Activated CD4-positive, alpha-beta memory T cell treated with anti-CD3 and anti-CD28 coated beads, Interleukin-2, amount 10 ng/mL, durations not matched to agents 7 days and 5 days (primary cell): ENCODE data around the gene FAM236D. TPM values are rescaled to one million over a fixed set of nuclear protein-coding genes. Genes with fewer than 3 reads are reported as not detected.
"Not testable (repeated sequence)": the region's sequence is repeated elsewhere in the genome, so short reads cannot be mapped to it uniquely, and the experiment has no call there.

Source experiments
- CTCF ChIA-PET: fragments of 350-600 bp; sonication (Branson Sonifier 250); formaldehyde crosslinking; loops from one replicate; lab custom pipeline; 2021; ENCODE audit warnings: antibody characterized with exemption, inconsistent platforms; lab: Charles Lee
- POLR2A ChIA-PET: fragments of 350-600 bp; sonication (Branson Sonifier 250); formaldehyde crosslinking; loops from one replicate; lab custom pipeline; 2021; ENCODE audit warnings: antibody characterized with exemption; lab: Charles Lee
- DNase-seq: peaks from one replicate; pipeline ENCODE4 v3.0.0-alpha.2; 2020
- H3K27ac Mint-ChIP-seq: one replicate; pipeline ENCODE4 v1.8.0; 2021; ENCODE audit warnings: mild to moderate bottlenecking, mixed read lengths
- H3K27me3 Mint-ChIP-seq: one replicate; pipeline ENCODE4 v1.8.0; 2021; ENCODE audit warnings: mixed read lengths
- H3K36me3 Mint-ChIP-seq: one replicate; pipeline ENCODE4 v1.8.0; 2021; ENCODE audit warnings: low read depth, mixed read lengths
- H3K4me1 Mint-ChIP-seq: one replicate; pipeline ENCODE4 v1.8.0; 2021; ENCODE audit warnings: mixed read lengths
- H3K4me3 Mint-ChIP-seq: one replicate; pipeline ENCODE4 v1.8.0; 2021; ENCODE audit warnings: mild to moderate bottlenecking, mixed read lengths
- H3K9me3 Mint-ChIP-seq: one replicate; pipeline ENCODE4 v1.8.0; 2021; ENCODE audit warnings: mixed read lengths
- total RNA-seq, 2 experiments: library from RNA; stranded (reverse); gene quantifications; one replicate each; pipeline ENCODE4 v1.2.3, GENCODE V29; 2021

The FAM236D gene
- not detected for total RNA-seq

DNA sequence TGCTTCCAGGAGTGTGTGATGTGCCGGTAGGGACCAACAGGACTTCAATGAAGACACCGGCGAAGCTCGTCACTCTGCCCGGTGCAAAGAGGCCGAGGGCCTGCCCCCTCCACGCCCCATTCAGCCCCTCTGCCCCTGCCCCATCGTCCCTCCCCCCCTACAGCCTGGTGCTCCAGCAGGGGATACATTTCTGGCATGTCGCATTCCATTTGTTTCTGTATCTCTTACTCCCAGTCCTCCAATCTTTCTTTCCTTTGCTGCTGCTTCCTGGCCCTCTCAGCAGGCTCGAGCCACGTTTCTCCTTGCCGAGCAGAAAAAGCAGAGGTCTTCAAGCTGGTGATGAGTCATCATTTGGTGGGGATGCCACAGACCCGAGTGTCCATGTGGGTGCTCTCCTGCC lies at the start of gene FAM236D:
TSS of gene FAM236D (minus strand) at position 101 of the 400 bp plus-strand sequence. CDS start at position 1, 100 bp downstream.
- H3K4me3 Mint-ChIP-seq, H3K9me3 Mint-ChIP-seq: not testable (repeated sequence)

DNA sequence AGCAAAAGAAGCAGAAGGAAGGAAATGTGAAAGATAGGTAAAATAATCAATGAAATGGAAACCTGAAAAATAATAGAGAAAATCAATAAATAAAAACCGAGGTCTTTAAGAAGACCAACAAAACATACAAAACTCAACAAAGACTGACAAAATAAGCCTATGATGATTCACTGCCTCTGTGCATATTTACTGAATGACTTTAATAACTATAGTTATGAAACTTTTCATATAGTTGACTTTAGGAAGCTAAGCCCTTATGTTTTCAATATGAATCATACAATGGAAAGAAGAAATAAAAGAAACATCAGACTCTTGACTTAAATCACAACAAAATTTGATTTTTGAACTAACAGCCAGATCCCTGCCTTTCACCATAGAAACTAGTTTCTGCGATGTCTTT lies 29.5 kb upstream of the FAM236D start:
- DNase-seq, H3K4me3 Mint-ChIP-seq, CTCF ChIA-PET, POLR2A ChIA-PET, H3K4me1 Mint-ChIP-seq, H3K9me3 Mint-ChIP-seq, H3K36me3 Mint-ChIP-seq, H3K27me3 Mint-ChIP-seq, H3K27ac Mint-ChIP-seq: not testable (repeated sequence)

More for the DNA sequence above, at the start of gene FAM236D:
- H3K36me3 Mint-ChIP-seq, H3K27ac Mint-ChIP-seq, H3K27me3 Mint-ChIP-seq, DNase-seq, POLR2A ChIA-PET, CTCF ChIA-PET, H3K4me1 Mint-ChIP-seq: not testable (repeated sequence)

DNA sequence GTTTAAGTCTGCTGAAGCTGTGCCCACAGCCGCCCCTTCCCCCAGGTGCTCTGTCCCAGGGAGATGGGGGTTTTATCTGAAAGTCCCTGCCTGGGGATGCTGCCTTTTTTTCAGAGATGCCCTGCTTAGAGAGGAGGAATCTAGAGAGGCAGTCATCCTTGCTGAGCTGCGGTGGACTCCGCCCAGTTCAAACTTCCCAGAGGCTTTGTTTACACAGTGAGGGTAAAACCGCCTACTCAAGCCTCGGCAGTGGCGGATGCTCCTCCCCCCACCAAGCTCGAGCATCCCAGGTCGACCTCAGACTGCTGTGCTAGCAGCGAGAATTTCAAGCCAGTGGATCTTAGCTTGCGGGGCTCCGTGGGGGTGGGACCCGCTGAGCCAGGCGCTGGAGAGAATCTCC lies 22.7 kb upstream of the FAM236D start:
- H3K4me3 Mint-ChIP-seq, CTCF ChIA-PET, H3K9me3 Mint-ChIP-seq, H3K36me3 Mint-ChIP-seq, POLR2A ChIA-PET, H3K27ac Mint-ChIP-seq, H3K27me3 Mint-ChIP-seq, DNase-seq, H3K4me1 Mint-ChIP-seq: not testable (repeated sequence)

DNA sequence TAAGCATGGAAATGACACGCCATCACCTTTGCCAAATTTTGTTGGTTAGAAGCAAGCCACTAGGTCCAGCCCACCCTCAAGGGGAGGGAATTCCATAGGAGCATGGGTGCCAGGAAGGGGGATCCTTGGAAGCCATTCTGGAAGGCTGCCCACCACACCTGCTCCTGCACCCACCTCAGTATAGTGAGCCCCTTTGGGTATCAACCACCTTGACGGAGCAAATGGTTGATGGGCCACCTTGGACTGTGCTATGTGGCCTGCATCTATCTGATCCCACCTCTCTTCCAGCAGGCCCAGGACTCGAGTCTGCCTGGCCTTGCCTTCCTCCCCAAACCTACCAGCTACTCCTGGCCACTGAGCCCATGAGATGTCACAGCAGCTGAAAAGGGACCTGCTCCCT lies 17.6 kb downstream of the FAM236D start:
- H3K4me3 Mint-ChIP-seq, CTCF ChIA-PET, DNase-seq, H3K9me3 Mint-ChIP-seq, H3K4me1 Mint-ChIP-seq, H3K36me3 Mint-ChIP-seq, H3K27me3 Mint-ChIP-seq, POLR2A ChIA-PET, H3K27ac Mint-ChIP-seq: not testable (repeated sequence)

DNA sequence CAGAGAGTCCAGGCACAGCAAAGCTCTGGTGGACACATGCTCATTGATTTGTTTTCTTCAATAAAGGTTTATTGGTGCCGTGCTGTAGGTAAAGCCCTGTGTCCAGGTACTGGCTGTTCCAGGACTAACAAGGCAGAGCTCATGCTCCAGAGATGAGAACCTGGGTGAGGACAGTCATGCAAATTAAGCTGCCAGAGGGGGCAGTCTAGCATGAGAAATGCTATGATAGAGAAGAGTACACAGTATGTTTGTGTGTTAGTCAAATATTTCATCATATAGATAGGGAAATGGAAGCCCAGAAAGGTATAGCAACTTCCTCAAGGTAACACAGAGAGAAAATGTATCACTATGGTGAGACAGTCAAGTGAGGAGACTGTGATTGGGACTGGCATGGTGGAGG lies 19.9 kb downstream of the FAM236D start:
- H3K9me3 Mint-ChIP-seq, CTCF ChIA-PET, DNase-seq, H3K36me3 Mint-ChIP-seq, H3K27ac Mint-ChIP-seq, H3K4me1 Mint-ChIP-seq, H3K27me3 Mint-ChIP-seq, POLR2A ChIA-PET, H3K4me3 Mint-ChIP-seq: not testable (repeated sequence)

DNA sequence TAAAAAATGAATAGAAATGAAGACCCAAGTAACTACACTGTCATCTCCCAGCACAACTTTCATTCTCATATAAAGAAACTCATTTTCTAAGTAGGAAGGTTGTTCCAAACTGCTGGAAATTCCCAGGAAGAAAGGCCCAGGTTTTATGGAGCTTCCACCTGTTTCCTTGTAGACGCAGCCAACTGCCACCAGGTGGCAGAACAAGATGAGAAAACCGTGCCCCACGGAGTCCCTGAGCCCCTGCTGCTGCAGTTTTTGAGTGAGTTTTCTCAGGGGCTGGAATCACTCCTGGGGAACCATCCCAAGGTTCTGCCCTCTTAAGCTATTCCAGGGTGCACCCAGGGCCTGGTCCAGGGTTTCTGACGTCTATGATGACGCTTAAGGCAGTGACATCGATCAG lies 24.0 kb downstream of the FAM236D start:
- POLR2A ChIA-PET, CTCF ChIA-PET, H3K36me3 Mint-ChIP-seq, H3K9me3 Mint-ChIP-seq, H3K4me1 Mint-ChIP-seq, H3K4me3 Mint-ChIP-seq, DNase-seq, H3K27me3 Mint-ChIP-seq, H3K27ac Mint-ChIP-seq: not testable (repeated sequence)

DNA sequence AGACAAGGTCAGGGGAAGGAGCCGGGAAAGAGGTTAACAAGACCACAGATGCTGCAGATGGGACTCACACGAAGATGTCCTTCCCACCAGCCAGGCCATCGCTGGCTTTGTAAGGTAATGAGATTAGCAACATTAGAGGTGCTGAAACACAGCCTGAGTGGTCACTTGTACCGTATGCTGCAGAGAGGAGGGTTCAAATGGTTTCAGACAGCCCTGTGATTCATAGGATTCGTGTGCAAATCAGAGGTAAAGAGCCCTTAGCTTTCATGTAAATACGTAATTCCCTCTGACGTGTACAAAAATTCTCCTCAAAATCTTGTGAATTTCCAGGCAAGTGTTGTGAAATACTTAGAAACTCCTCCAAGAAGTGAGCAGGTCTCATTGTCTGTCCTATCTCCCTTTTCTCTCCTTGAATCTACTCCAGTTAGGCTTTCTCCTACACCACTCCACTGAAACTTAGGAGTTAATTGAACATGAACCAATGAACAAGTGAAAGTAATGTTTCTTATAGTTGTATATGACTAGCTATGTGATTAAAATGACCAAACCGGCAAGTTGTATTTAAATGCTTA lies 24.6 kb downstream of the FAM236D start:
- CTCF ChIA-PET, H3K4me3 Mint-ChIP-seq, H3K9me3 Mint-ChIP-seq, DNase-seq, H3K36me3 Mint-ChIP-seq, POLR2A ChIA-PET, H3K4me1 Mint-ChIP-seq, H3K27ac Mint-ChIP-seq, H3K27me3 Mint-ChIP-seq: not testable (repeated sequence)

DNA sequence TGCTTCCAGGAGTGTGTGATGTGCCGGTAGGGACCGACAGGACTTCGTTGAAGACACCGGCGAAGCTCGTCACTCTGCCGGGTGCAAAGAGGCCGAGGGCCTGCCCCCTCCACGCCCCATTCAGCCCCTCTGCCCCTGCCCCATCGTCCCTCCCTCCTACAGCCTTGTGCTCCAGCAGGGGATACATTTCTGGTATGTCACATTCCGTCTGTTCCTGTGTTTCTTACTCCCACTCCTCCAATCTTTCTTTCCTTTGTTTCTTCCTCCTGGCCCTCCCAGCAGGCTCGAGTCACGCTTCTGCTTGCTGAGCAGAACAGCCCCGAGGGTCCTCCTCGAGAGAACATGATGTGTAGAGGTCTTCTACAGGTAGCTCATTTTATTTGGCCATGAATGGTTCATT lies 25.4 kb downstream of the FAM236D start, which contains the start of gene FAM236B:
TSS of gene FAM236B (minus strand) at position 101 of the 400 bp plus-strand sequence. CDS start at position 1, 100 bp downstream.
- H3K4me3 Mint-ChIP-seq, H3K36me3 Mint-ChIP-seq, POLR2A ChIA-PET, DNase-seq, H3K4me1 Mint-ChIP-seq, H3K27ac Mint-ChIP-seq, CTCF ChIA-PET, H3K9me3 Mint-ChIP-seq, H3K27me3 Mint-ChIP-seq: not testable (repeated sequence)

DNA sequence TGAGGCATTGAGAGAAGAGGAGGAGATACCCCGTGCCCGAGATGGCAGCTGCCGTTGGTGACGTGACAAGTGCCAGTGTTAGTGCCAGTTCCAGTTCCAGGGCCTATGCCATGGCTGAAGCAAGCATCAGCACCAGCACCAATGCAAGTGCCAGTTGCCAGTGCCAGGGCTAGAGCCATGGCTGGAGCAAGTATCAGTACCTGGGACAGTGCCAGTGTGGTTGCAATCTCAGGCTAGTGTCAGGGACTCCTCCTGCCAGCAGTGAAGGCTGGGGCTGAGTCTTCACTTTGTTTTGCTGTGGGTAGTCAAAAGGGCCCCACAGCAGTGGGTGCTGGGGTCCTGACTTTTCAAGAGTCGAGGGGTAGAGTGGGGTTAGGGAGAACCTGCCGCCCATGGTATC lies 29.9 kb downstream of the FAM236D start:
- POLR2A ChIA-PET, H3K36me3 Mint-ChIP-seq, H3K9me3 Mint-ChIP-seq, H3K27me3 Mint-ChIP-seq, DNase-seq, CTCF ChIA-PET, H3K4me3 Mint-ChIP-seq, H3K27ac Mint-ChIP-seq, H3K4me1 Mint-ChIP-seq: not testable (repeated sequence)

DNA sequence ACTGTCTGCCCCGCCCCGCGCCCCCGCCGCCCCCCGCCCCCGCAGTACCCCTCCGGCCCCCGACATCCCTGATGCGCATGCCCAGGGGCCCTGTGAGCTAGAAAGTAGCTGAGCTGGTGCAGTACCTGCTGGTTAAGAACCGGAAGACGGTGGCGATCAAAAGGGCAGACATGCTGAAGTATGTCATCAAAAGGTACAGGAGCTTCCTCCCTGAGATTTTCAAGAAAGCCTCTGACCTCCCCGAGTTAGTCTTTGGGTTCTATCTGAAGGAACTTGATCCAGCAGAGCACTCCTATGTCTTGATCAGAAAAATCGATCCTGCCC lies 30.6 kb downstream of the FAM236D start:
- H3K27me3 Mint-ChIP-seq, H3K4me3 Mint-ChIP-seq, CTCF ChIA-PET, H3K36me3 Mint-ChIP-seq, H3K4me1 Mint-ChIP-seq, DNase-seq, H3K27ac Mint-ChIP-seq, POLR2A ChIA-PET, H3K9me3 Mint-ChIP-seq: not testable (repeated sequence)

DNA sequence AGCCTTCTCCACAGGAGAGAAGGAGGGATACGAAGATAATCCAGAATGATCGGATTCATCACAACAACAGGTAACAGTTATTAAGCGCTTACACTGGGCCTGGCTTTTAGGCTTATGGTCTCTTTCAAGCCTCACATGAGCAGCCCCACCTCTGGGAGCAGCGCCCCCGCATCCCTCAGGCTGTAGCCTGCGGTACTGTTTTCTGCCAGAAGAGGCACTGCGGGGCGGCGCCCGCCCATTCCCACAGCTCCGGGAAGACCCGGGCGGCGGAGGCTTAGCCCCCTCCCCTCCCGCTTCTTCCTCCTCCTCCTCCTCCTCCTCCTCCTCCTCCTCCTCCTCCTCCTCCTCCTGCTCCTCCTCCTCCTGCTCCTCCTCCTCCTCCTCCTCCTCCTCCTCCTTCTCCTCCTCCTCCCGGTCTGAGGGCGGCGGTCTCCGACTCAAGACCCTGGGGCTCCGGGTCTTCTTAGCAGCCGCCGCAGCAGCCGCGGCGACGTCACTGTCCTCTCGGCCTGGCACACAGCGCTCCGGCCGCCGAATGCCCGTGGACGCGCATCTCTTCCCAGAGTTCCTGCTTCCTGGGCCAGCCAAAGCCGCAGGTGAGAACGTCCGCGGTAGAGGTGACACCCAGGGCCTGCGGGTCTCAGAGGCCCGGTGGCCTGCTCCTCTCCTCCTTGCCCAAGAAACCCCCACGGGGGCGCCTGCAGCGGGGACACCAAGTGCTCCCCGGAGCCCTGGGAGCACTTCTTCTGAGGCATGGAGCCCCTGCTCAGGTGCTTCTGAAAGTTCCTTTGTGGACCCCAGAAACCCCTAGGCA lies 31.1 kb downstream of the FAM236D start, which contains the start of gene DMRTC1B:
TSS of gene DMRTC1B (plus strand) at position 238 of the 814 bp plus-strand sequence. CDS start 68,246 bp downstream, outside the sequence.
- POLR2A ChIA-PET, H3K9me3 Mint-ChIP-seq, H3K4me1 Mint-ChIP-seq, CTCF ChIA-PET, DNase-seq, H3K36me3 Mint-ChIP-seq, H3K27ac Mint-ChIP-seq, H3K27me3 Mint-ChIP-seq, H3K4me3 Mint-ChIP-seq: not testable (repeated sequence)

DNA sequence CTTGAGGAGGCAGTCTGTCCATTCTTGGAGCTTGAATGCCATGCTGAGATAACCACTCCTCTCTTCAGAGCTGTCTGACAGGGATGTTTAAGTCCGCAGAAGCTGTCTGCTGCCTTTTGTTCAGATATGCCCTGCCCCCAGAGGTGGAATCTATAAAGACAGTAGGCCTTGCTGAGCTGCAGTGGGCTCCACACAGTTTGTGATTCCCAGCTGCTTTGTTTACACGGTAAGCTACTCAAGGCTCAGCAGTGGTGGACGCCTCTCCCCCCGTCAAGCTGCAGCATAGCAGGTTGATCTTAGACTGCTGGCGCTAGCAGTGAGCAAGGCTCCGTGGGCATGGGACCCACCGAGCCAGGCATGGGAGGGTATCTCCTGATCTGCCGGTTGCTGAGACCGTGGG lies 47.6 kb downstream of the FAM236D start:
- H3K27me3 Mint-ChIP-seq, H3K9me3 Mint-ChIP-seq, H3K36me3 Mint-ChIP-seq, H3K4me1 Mint-ChIP-seq, POLR2A ChIA-PET, H3K4me3 Mint-ChIP-seq, DNase-seq, H3K27ac Mint-ChIP-seq, CTCF ChIA-PET: not testable (repeated sequence)
